Measurements from ENCODE around the gene F2RL1. TPM values are rescaled to one million over a fixed set of nuclear protein-coding genes. Genes with fewer than 3 reads are reported as not detected.

F2RL1 gene
- total RNA-seq, 1 donor from 2014 or later: 25.5 TPM

DNA sequence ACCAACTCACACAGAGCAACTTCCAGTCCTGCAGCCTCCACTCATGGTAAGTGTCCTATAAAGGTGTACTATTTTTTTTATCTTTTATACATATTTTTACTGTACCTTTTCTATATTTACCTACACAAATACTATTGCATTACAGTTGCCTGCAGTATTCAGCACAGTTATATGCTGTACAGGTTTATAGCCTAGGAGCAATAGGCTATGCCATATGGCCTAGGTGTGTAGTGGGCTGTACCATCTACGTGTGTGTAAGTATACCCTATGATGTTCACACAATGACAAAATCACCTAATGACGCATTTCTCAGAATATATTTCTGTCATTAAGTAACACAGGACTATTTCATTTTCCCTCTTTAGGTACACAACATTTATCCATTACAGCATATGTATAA lies 47.7 kb downstream of the F2RL1 start:
- Histone ChIP-seq H3K27me3 (ENCODE audit: control insufficient read depth, insufficient read depth, low read length) (no peaks in the 10 kb centered on the region), H3K36me3 (ENCODE audit: control insufficient read depth, insufficient read depth, low read length) (no peaks in the 10 kb centered on the region), H3K4me3 (ENCODE audit: low read depth, low read length) (no peak overlapping the region)
- DNase-seq (ENCODE audit: low read depth): no peak
- no peak for FAIRE-seq
- TF ChIP-seq, protein P1, sequence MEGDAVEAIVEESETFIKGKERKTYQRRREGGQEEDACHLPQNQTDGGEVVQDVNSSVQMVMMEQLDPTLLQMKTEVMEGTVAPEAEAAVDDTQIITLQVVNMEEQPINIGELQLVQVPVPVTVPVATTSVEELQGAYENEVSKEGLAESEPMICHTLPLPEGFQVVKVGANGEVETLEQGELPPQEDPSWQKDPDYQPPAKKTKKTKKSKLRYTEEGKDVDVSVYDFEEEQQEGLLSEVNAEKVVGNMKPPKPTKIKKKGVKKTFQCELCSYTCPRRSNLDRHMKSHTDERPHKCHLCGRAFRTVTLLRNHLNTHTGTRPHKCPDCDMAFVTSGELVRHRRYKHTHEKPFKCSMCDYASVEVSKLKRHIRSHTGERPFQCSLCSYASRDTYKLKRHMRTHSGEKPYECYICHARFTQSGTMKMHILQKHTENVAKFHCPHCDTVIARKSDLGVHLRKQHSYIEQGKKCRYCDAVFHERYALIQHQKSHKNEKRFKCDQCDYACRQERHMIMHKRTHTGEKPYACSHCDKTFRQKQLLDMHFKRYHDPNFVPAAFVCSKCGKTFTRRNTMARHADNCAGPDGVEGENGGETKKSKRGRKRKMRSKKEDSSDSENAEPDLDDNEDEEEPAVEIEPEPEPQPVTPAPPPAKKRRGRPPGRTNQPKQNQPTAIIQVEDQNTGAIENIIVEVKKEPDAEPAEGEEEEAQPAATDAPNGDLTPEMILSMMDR (IDR thresholded peaks at IDR 0.05; ENCODE audit: insufficient read depth, low read length, severe bottlenecking): no peak

- no peaks in the 10 kb centered on the region for H3K27me3 ChIP-seq (ENCODE audit: control insufficient read depth, insufficient read depth, low read length)
- H3K4me3 ChIP-seq (ENCODE audit: low read depth, low read length): no peak overlapping the region
- TF ChIP-seq, protein P1 (IDR thresholded peaks at IDR 0.05; ENCODE audit: insufficient read depth, low read length, severe bottlenecking): no peak
- FAIRE-seq (peak; percentile 32), DNase-seq (ENCODE audit: low read depth) (no peak)
- H3K36me3 ChIP-seq (ENCODE audit: control insufficient read depth, insufficient read depth, low read length): no peaks in the 10 kb centered on the region
These were observed 48.2 kb downstream of the F2RL1 start for GRCh38 chr5:76867038-76867437.

DNA sequence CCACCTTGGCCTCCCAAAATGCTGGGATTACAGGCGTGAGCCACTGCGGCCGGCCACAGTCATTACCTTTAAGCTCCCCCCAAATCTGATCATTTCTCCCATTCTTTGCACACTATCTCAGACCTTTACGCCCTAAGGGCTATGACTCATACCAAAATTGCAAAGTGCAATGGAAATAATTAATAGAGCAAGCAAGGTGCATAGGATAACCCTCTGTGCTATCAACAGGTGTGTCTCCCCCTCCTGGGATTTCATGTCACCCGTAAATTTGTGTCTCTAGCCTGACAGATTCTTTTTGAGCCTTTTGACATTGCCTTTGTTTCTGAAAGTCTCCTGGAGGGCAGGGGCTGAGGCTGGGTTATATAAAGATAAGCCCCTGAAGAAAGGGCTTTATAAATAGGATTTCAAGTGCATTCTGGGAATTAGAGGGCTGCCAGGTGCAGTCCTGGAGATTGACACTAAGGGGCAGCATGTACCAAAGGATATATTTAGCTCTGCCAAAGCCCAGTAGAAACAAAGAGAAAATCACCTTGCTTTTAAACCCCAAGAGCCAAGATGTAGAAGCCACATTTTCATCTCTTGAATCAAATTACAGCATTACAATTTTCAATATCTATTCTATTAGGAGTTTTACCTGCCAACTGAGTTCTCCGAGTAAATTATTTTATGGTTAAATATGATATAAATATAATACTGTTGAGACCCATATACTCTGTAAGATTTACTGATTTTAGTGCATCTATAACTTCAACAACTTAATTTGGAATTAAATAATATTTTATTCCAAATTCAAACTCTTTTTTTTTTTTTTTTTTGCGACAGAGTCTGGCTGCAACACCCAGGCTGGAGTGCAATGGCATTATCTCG lies 49.2 kb downstream of the F2RL1 start:
- DNase-seq (ENCODE audit: low read depth): peak; percentile 55
- Histone ChIP-seq H3K36me3 (ENCODE audit: control insufficient read depth, insufficient read depth, low read length) (no peaks in the 10 kb centered on the region), H3K27me3 (ENCODE audit: control insufficient read depth, insufficient read depth, low read length) (no peaks in the 10 kb centered on the region), H3K4me3 (ENCODE audit: low read depth, low read length) (no peak overlapping the region)
- TF ChIP-seq, protein P1 (IDR thresholded peaks at IDR 0.05; ENCODE audit: insufficient read depth, low read length, severe bottlenecking): peak; percentile 71
- FAIRE-seq: no peak

DNA sequence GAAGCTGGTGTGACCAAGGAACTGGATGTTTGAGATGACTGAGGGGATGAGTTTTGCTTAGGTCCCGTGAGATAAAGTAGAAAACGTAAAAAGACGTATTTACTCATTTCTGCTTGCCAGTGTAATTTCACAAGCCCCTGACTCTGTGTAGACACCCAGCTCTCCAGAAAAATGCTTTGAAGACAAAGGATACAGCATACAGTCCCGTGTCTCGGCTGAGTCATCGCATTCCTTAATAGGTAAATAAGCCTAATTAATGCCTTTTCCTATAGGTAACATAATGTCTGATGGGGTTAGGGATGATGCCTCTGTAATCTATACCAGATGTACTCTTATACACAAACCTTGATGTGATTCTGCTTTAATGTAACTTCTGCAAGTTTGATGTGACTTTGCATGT lies 51.2 kb downstream of the F2RL1 start:
- FAIRE-seq (no peak), DNase-seq (ENCODE audit: low read depth) (peak; percentile 4)
- H3K27me3 ChIP-seq (ENCODE audit: control insufficient read depth, insufficient read depth, low read length): no peaks in the 10 kb centered on the region
- no peak overlapping the region for H3K4me3 ChIP-seq (ENCODE audit: low read depth, low read length)
- no peaks in the 10 kb centered on the region for H3K36me3 ChIP-seq (ENCODE audit: control insufficient read depth, insufficient read depth, low read length)
- TF ChIP-seq, protein P1 (IDR thresholded peaks at IDR 0.05; ENCODE audit: insufficient read depth, low read length, severe bottlenecking): no peak

GRCh38 chr5:76874088-76874581 lies 55.3 kb downstream of the F2RL1 start:
- H3K36me3 ChIP-seq (ENCODE audit: control insufficient read depth, insufficient read depth, low read length): no peaks in the 10 kb centered on the region
- H3K27me3 ChIP-seq (ENCODE audit: control insufficient read depth, insufficient read depth, low read length): no peaks in the 10 kb centered on the region
- FAIRE-seq: no peak
- no peak for DNase-seq (ENCODE audit: low read depth)
- TF ChIP-seq, protein P1 (IDR thresholded peaks at IDR 0.05; ENCODE audit: insufficient read depth, low read length, severe bottlenecking): no peak
- no peak overlapping the region for H3K4me3 ChIP-seq (ENCODE audit: low read depth, low read length)

Other genes starting within 250 kb of the F2RL1 start
- gene F2RL2, start 195.6 kb upstream of the F2RL1 start, total RNA-seq: under 0.01 TPM in 1 of 2 replicates, not detected in the other
- 2.0 and 12.1 TPM in 2 replicates for gene F2R, start 102.9 kb upstream of the F2RL1 start, total RNA-seq
- gene S100Z, start 31.0 kb downstream of the F2RL1 start, total RNA-seq: not detected in 2 replicates
- not detected in 2 replicates for gene CRHBP, start 134.0 kb downstream of the F2RL1 start, total RNA-seq
- gene AGGF1, start 211.4 kb downstream of the F2RL1 start, total RNA-seq: 16.1 and 22.3 TPM in 2 replicates